Subcutaneous abdominal adipose tissue (tissue), 5 donors: ENCODE results near the gene ATXN7.

Experiments used
- H3K27ac ChIP-seq: one replicate; pipeline ENCODE4 v1.7.0; 2013; ENCODE audit warnings: low read depth, mild to moderate bottlenecking, inconsistent platforms, low read length, moderate library complexity
- H3K27me3 ChIP-seq, 5 donors: one replicate each; pipeline ENCODE4 v1.7.0; 2013; ENCODE audit warnings: low read length in 5 of 5, inconsistent platforms in 1 of 5; ENCODE audit not compliant: control insufficient read depth in 5 of 5, insufficient read depth in 4 of 5
- H3K36me3 ChIP-seq, 5 donors: one replicate each; pipeline ENCODE4 v1.7.0; 2013; ENCODE audit warnings: low read length in 5 of 5; ENCODE audit not compliant: control insufficient read depth in 5 of 5, insufficient read depth in 5 of 5
- H3K4me1 ChIP-seq, 5 donors: one replicate each; pipeline ENCODE4 v1.7.0; 2013; ENCODE audit warnings: low read length in 5 of 5, mild to moderate bottlenecking in 3 of 5, moderate library complexity in 1 of 5; ENCODE audit not compliant: control insufficient read depth in 5 of 5, insufficient read depth in 5 of 5
- H3K4me3 ChIP-seq, 5 donors: one replicate each; pipeline ENCODE4 v1.7.0; 2013; ENCODE audit warnings: low read length in 5 of 5, low read depth in 1 of 5
- H3K9ac ChIP-seq, 5 donors: one replicate each; pipeline ENCODE4 v1.7.0; 2013; ENCODE audit warnings: low read length in 5 of 5, mild to moderate bottlenecking in 4 of 5, moderate library complexity in 3 of 5
- H3K9me3 ChIP-seq, 5 donors: one replicate each; pipeline ENCODE4 v1.7.0; 2013; ENCODE audit warnings: low read length in 5 of 5; ENCODE audit not compliant: control insufficient read depth in 5 of 5
- donor health status: healthy.
- donor health status: healthy.
- donor health status: healthy.
- donor health status: healthy.
- donor health status: healthy.

The ATXN7 gene

DNA sequence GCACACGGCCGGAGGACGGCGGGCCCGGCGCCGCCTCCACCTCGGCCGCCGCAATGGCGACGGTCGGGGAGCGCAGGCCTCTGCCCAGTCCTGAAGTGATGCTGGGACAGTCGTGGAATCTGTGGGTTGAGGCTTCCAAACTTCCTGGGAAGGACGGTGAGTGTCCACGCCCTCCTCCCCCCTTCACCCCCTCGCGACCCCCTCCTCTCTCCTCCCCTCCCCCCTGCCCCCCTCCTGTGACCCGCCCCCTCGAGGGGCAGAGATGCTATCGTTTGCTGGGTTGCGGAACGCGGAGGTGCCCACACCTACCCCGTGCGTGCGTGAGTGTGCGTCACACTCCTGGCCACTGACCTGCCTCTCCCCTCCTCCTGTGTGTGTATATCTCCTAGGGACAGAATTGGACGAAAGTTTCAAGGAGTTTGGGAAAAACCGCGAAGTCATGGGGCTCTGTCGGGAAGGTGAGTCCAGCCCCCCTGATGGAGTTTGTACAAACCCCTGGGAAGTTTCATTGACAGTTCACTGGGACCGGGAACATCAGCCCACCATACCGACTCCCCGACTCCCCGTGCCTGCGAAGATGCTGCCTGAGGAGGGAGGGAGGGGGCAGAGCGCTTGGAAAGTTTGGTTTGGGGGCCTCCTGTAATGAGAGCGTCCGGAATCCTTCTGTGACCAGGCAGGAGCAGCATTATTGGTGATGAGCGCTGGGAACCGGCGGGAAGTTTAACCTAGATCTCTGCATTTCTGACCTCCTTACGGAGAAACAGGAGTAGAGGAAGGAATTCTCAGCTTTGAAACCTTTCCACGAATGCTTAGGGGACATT lies 49.3 kb downstream of the ATXN7 start:
- Histone ChIP-seq H3K36me3 (peaks cover 0 to 20% (median 11%) of the 10 kb centered on the region in 5 donors), H3K27me3 (no peaks in the 10 kb centered on the region), H3K9ac (peak overlapping the region; percentile 41 to 72 (median 68)), H3K4me3 (peak overlapping the region; percentile 70 to 81 (median 77)), H3K9me3 (no peaks in the 10 kb centered on the region), H3K27ac (peak overlapping the region; percentile 55), H3K4me1 (peaks cover 0 to 37% (median 26%) of the 10 kb centered on the region in 5 donors)

DNA sequence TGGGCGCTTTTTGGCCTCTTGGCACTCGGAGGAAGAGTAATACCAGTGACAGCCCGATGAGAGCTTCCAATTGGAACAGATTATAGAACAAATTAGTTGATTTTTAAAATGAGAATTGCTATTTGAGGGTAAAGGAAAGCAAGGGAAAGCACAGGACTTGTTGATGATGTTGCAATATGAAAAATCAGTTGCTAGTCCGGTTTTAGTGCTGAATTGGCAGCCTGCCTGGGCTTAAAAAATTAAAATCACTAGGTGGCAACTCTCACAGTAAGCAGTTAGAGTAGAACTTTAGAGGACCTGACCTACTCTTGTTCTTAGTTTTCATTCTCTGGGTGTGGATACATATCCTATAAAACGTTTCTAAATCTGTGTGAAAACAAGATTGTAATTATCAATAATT lies 50.6 kb downstream of the ATXN7 start:
- H3K36me3 ChIP-seq, result peaks cover 9 to 32% (median 18%) of the 10 kb centered on the region in 5 donors
- H3K4me1 ChIP-seq, result peaks cover 0 to 38% (median 26%) of the 10 kb centered on the region in 5 donors
- no peak overlapping the region for H3K4me3 ChIP-seq
- H3K9ac ChIP-seq, result peak overlapping the region in 1 of 5 donors; percentile 72
- peak overlapping the region; percentile 15 for H3K27ac ChIP-seq
- no peaks in the 10 kb centered on the region for H3K9me3 ChIP-seq
- no peaks in the 10 kb centered on the region for H3K27me3 ChIP-seq

DNA sequence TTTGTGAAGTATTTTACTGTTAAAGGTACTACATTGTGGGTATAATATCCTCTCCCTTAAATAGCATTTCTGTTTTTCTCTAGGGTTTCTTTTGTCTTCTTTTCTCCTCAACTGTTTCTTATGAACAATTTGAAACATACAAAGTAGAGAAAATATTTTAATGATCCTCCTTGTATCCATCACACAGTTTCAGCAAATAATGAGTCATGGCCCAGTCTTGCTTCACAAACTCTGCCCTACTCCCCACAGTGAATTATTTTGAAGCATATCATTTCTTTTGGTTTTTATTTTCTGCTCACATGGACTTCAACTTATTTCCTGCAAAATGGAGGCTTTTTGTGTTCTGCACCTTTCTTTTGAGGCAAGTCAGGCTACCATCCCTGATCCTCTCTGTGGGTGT lies 54.7 kb downstream of the ATXN7 start:
- H3K36me3 ChIP-seq, result peaks cover 22 to 40% (median 25%) of the 10 kb centered on the region in 5 donors
- H3K4me1 ChIP-seq, result peaks cover 0 to 23% (median 12%) of the 10 kb centered on the region in 5 donors
- H3K4me3 ChIP-seq, result no peak overlapping the region
- no peak overlapping the region for H3K27ac ChIP-seq
- no peaks in the 10 kb centered on the region for H3K27me3 ChIP-seq
- no peak overlapping the region for H3K9ac ChIP-seq
- H3K9me3 ChIP-seq, result no peaks in the 10 kb centered on the region

- H3K27ac ChIP-seq, result no peak overlapping the region
These were observed 56.3 kb downstream of the ATXN7 start for GRCh38 chr3:63920001-63920400.

GRCh38 chr3:63921741-63922482 lies 58.2 kb downstream of the ATXN7 start:
- no peak overlapping the region for H3K9ac ChIP-seq
- peaks cover 14 to 49% (median 38%) of the 10 kb centered on the region in 5 donors for H3K36me3 ChIP-seq
- H3K27ac ChIP-seq, result no peak overlapping the region
- no peaks in the 10 kb centered on the region for H3K27me3 ChIP-seq
- H3K4me3 ChIP-seq, result no peak overlapping the region
- no peaks in the 10 kb centered on the region for H3K9me3 ChIP-seq
- H3K4me1 ChIP-seq, result peaks cover 0 to 14% (median 0%) of the 10 kb centered on the region in 5 donors

More at GRCh38 chr3:63920001-63920400, 56.3 kb downstream of the ATXN7 start:
- H3K4me1 ChIP-seq, result peaks cover 0 to 12% (median 0%) of the 10 kb centered on the region in 5 donors
- no peak overlapping the region for H3K4me3 ChIP-seq
- H3K27me3 ChIP-seq, result no peaks in the 10 kb centered on the region
- H3K9me3 ChIP-seq, result no peaks in the 10 kb centered on the region
- H3K9ac ChIP-seq, result no peak overlapping the region
- H3K36me3 ChIP-seq, result peaks cover 22 to 48% (median 26%) of the 10 kb centered on the region in 5 donors

- Histone ChIP-seq H3K9me3 (no peaks in the 10 kb centered on the region), H3K27ac (no peak overlapping the region), H3K27me3 (no peaks in the 10 kb centered on the region), H3K9ac (no peak overlapping the region), H3K4me1 (peaks cover 0 to 14% (median 0%) of the 10 kb centered on the region in 5 donors), H3K4me3 (no peak overlapping the region), H3K36me3 (peaks cover 11 to 43% (median 31%) of the 10 kb centered on the region in 5 donors)
These were observed 59.0 kb downstream of the ATXN7 start for GRCh38 chr3:63922491-63923199.

GRCh38 chr3:63926309-63926708 lies 62.6 kb downstream of the ATXN7 start:
- no peak overlapping the region for H3K4me3 ChIP-seq
- no peak overlapping the region for H3K9ac ChIP-seq
- H3K27me3 ChIP-seq, result no peaks in the 10 kb centered on the region
- H3K27ac ChIP-seq, result no peak overlapping the region
- H3K36me3 ChIP-seq, result peaks cover 11 to 32% (median 23%) of the 10 kb centered on the region in 5 donors
- no peaks in the 10 kb centered on the region for H3K9me3 ChIP-seq
- H3K4me1 ChIP-seq, result peaks cover 0 to 9% (median 1%) of the 10 kb centered on the region in 5 donors

- no peaks in the 10 kb centered on the region for H3K27me3 ChIP-seq
- peaks cover 5 to 27% (median 19%) of the 10 kb centered on the region in 5 donors for H3K36me3 ChIP-seq
- no peak overlapping the region for H3K9ac ChIP-seq
- H3K9me3 ChIP-seq, result no peaks in the 10 kb centered on the region
- H3K27ac ChIP-seq, result no peak overlapping the region
- peaks cover 0 to 18% (median 3%) of the 10 kb centered on the region in 5 donors for H3K4me1 ChIP-seq
- H3K4me3 ChIP-seq, result no peak overlapping the region
These were observed 64.0 kb downstream of the ATXN7 start for GRCh38 chr3:63927422-63928280.

- H3K4me1 ChIP-seq, result peaks cover 0 to 34% (median 17%) of the 10 kb centered on the region in 5 donors
- H3K27me3 ChIP-seq, result no peaks in the 10 kb centered on the region
- H3K4me3 ChIP-seq, result no peak overlapping the region
- H3K9ac ChIP-seq, result no peak overlapping the region
- H3K9me3 ChIP-seq, result no peaks in the 10 kb centered on the region
- no peak overlapping the region for H3K27ac ChIP-seq
- peaks cover 0 to 7% (median 4%) of the 10 kb centered on the region in 5 donors for H3K36me3 ChIP-seq
These were observed 67.6 kb downstream of the ATXN7 start for GRCh38 chr3:63931290-63931689.
